Breast epithelium (tissue), 3 donors: Measurements from ENCODE around the gene HDAC4.

Experiments used
- CTCF ChIP-seq, 3 donors: fragments of 450-650 bp; IDR thresholded peaks; one replicate each; pipeline ENCODE4 v1.5.1; 2016 to 2017; ENCODE audit warnings: antibody characterized with exemption in 3 of 3, mild to moderate bottlenecking in 3 of 3, moderate library complexity in 3 of 3
- POLR2A ChIP-seq: fragments of 450-650 bp; IDR thresholded peaks from one replicate; pipeline ENCODE4 v1.6.1; 2016; ENCODE audit warnings: antibody characterized with exemption, mild to moderate bottlenecking, moderate library complexity
- POLR2AphosphoS5 ChIP-seq, 3 donors: sonication (generic); formaldehyde crosslinking; IDR thresholded peaks; one replicate each; pipeline ENCODE4 v1.6.1; 2017; ENCODE audit warnings: antibody characterized with exemption in 3 of 3

GRCh38 chr2:239186516-239187357, 214.1 kb downstream of the HDAC4 start:
- TF ChIP-seq CTCF (IDR thresholded peaks at IDR 0.05) (no peak), POLR2AphosphoS5 (IDR thresholded peaks at IDR 0.05) (no peak), POLR2A (no peak)
